ENCODE data around the gene LHFPL3.

LHFPL3 gene

GRCh38 chr7:104857458-104858425 is 529.3 kb downstream of the LHFPL3 start:
- no peak for DNase-seq

- no peak for DNase-seq
Observed at GRCh38 chr7:104859754-104860426, 531.5 kb downstream of the LHFPL3 start.

DNA sequence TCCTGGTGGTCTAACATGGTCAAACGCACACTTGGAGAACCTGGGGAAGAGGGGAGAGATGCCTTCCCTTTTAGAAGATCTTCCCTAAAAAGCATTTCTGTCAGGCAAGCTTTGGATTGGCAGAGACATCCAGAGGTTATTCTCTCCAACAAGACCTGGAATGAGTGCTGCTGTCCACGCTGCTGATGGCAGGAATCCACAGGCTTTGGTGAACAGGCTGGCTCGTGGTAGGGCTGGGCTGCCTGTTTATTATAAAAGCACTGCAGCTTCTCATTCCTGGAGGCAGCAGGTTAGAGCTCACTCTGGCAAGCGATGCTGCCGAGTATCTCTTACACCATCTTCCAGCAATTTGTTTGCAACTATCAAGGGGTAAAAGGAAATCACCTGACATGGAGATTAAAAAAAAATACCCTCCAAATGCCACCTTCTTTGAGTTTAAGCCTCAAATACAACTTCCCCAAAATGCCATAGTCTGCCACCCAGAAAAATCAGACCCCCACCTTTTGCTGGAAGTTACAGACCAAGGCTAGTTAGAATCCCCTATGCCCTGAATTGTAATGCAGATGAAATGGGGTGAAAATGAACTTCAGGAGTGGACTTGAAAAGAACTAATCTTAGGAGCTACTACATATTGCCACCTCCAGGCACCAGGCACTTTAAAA is 533.5 kb downstream of the LHFPL3 start:
- DNase-seq, result no peak

GRCh38 chr7:104862719-104863118 is 534.3 kb downstream of the LHFPL3 start:
- no peak for DNase-seq

GRCh38 chr7:104873401-104873800 is 545.0 kb downstream of the LHFPL3 start:
- DNase-seq, result no peak

DNA sequence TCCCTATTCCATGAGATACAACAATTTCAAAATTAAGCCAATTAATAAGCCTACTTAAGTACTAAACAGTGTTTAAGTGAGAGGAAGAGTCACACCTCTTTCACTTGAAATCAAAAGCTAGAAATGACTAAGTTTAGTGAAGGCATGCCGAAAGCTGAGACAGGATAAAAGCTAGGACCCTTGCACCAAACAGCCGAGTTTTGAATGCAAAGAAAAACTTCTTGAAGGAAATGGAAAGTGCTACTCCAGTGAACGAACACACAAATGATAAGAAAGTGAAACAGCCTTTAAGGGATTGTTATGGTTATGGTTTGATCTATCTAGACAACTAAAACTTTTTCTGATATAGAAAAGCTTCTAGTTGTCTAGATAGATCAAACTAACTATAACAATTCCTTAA is 550.2 kb downstream of the LHFPL3 start:
- DNase-seq, result no peak

DNA sequence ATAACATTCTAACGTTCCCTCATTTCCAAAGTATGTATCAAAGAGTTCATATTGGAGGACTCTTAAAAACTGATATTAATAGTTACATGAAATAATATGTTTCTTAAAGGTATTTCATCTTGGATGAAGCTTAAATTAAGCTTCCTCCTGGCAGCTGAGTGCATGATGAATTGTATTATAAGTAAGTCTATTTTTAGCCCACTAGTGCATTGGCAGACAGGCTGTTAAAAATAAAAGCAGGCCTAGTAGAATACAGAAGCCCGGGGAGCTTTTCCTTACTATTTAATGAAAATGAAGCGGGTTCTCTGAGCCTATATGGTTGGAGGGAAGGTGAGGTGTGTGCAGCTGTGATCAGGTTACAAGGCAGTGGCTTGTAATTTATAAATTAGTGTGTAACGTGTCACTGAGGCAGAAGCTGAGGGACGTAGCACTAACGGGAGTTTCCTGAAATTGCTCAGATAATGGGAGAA is 554.9 kb downstream of the LHFPL3 start:
- no peak for DNase-seq

DNA sequence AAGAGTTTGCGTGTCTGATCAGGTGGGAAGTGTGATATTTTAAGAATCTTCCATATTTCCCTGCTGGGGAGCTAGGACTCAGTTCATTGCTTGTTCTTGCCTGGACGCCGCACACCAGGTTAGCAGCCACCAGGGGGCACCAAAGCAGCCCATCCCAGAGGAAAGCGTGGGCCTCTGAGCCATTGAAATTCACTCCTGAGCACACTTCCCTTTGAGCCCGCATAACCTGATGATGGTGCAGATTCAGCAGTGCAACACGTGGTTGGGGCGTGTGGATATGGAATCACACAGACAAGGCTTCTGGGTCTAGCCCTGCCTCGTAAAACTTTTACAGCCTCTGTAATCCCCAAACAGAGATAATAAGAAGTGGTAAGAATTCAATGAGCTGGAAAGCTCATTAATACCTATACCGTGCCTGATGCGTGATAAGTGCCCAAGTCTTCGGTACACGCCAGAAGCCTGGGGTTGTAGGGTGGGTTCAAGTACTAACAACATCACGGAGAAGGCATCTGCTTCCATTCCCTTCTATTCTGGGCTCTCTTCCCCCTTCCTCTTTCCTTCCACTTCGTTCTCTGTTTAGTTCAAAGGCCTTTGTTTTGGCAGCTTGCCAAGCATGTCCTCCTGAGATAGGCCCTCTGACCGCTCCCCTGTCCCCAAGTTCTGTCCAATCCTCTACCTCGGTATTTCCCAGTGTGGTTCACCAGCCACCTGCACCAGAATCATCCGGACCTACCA is 555.5 kb downstream of the LHFPL3 start:
- peak; percentile 45 for DNase-seq

DNA sequence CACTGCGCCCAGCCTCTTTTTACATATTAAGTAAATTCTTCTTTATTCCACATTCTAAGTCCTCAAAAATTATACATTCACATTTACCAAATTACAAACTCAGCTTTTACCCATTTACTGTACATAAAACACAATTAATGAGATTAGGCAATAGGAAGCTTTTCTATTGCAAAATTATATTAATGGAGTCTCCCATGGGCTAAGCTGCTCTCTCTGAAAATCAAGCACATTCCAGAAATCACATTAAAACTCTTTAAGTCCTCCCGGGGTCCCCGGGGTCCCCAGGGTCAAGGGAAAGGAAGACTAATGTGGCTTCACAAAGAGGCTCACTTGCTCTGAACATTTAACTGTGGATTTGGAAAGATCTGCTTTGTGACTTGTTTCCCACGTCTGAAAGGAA is 558.2 kb downstream of the LHFPL3 start:
- no peak for DNase-seq

GRCh38 chr7:104890216-104890615 is 561.8 kb downstream of the LHFPL3 start:
- no peak for DNase-seq

GRCh38 chr7:104891949-104892348 is 563.5 kb downstream of the LHFPL3 start:
- no peak for DNase-seq

- DNase-seq, result no peak
Observed at GRCh38 chr7:104894314-104894713, 565.9 kb downstream of the LHFPL3 start.

DNA sequence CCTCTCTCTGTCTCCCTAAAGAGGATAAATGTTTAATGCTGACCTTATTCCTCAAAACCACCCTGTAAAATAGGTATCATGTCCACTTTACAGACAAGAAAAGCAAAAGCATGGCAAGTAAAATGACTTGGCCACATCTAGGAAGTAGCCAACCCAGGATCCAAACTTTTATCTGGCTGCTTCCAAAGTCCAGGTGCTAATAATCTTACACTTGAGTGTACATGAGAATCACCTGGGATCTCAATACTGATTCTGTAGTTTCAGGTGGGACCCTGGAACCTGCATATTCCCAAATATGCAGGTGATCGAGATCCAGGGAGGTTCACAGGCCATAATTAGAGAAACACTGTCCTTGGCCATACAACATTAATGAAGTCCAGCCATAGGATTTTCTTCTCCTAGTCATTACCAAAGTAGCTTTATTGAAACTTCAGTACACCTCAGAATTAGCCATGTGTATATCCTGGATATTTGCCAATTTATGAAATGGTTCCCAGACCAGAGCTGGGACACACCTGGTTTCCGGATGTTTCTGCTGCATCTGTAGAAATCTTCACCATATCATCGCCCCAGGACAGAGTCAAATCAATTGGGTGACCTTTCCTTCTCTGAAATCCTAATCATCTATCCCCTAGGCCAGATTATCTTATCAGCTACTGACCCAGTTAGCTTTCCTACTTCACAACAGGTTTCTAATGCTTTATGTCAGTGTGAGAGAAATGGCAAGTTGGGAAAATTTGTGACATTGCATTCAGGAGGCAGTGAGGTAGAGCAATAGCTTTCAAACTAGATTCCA is 566.5 kb downstream of the LHFPL3 start:
- DNase-seq, result no peak

DNA sequence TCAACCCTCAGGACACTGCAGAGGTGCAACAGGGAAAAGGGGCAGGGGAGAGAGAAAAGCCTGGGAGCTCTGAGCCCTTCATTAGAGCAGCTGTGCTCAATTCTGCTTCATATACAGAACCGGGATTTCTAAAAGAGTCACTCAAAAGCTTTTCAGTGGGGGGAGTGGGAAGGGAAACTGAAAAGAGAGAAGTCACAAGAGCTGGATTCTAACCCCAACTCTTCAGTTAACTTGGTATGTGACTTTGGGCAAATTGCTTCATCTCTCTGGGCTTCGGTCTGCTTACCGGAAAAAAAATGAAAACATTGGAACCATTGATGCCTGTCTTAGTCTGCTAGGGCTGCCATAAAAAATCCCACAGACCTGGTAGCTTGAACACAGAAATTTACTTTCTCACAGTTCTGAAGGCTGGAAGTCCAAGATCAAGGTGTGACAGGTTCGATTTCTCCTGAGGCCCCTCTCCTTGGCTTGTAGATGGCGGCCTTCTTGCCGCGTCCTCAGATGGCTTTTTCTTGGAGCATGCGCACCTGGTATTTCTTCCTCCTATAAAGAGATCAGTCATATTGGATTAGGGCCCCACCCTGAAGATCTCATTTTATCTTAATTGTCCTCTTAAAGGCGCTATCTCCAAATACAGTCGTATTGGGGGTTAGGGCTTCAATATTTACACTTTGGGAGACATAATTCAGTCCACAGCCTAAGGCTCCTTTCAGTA is 567.3 kb downstream of the LHFPL3 start:
- no peak for DNase-seq

GRCh38 chr7:104898434-104898833 is 570.0 kb downstream of the LHFPL3 start:
- no peak for DNase-seq

GRCh38 chr7:104900525-104901239 is 572.3 kb downstream of the LHFPL3 start:
- no peak for DNase-seq

DNA sequence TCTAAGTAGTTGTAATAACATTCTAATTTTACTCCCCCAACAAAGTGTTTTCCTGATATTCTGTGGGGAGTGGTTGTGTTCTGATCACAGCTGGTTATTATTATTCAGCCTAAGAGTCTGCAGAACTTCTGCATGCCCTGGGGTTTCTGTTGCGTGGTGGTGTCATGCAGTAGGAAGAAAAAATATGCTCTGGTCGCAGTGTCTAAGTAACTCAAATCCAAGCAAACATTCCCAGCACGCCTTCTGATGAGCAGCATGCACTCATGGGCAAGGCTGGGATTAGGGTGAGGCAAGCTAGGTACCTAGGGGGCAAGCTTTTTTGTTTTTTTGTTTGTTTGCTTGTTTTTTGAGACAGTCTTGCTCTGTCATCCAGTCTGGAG is 572.8 kb downstream of the LHFPL3 start:
- DNase-seq, result no peak

GRCh38 chr7:104902183-104902582 is 573.8 kb downstream of the LHFPL3 start:
- DNase-seq, result no peak

- no peak for DNase-seq
Observed at GRCh38 chr7:104903044-104903443, 574.6 kb downstream of the LHFPL3 start.

DNA sequence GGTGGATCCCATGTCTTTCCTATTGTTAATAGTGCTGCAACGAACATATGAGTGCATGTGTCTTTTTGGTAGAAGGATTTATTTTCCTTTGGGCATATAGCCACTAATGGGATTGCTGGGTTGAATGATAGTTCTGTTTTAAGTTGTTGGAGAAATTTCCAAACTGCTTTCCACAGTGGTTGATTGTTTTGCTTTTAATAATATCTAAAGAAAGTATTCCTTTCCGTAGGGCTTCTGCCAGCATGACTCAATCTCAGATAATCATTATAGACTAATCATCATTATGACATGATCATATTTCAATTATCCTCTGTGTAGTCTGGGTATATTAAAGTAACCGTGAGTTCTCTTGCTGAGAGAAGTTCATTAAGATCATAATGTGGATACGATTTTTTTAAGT is 575.4 kb downstream of the LHFPL3 start:
- DNase-seq, result no peak

- DNase-seq, result no peak
Observed at GRCh38 chr7:104906032-104906431, 577.6 kb downstream of the LHFPL3 start.
